CD8-positive, alpha-beta memory T cell (primary cell): ENCODE measurements around the gene SOX12. TPM values are rescaled to one million over a fixed set of nuclear protein-coding genes. Genes with fewer than 3 reads are reported as not detected.
A peak's percentile ranks its signal among the peaks of the same experiment; 100 is the strongest.
"Not testable (repeated sequence)": the region's sequence is repeated elsewhere in the genome, so short reads cannot be mapped to it uniquely, and the experiment has no call there.

Experiments
- CTCF ChIA-PET: fragments of 350-600 bp; sonication (Branson Sonifier 250); formaldehyde crosslinking; loops from one replicate; lab custom pipeline; 2021; ENCODE audit warnings: antibody characterized with exemption; lab: Charles Lee
- POLR2A ChIA-PET: fragments of 350-600 bp; sonication (Branson Sonifier 250); formaldehyde crosslinking; loops from one replicate; lab custom pipeline; 2021; ENCODE audit warnings: antibody characterized with exemption; lab: Charles Lee
- DNase-seq, 5 donors: peaks; one replicate each; pipeline versions ENCODE4 v3.0.0 to v3.0.0-alpha.2; 2020 to 2022; ENCODE audit warnings: mixed read lengths in 1 of 5
- H3K27ac ChIP-seq: one replicate; pipeline ENCODE4 v1.7.0; 2013; ENCODE audit warnings: low read depth, mild to moderate bottlenecking, low read length, moderate library complexity
- H3K27me3 ChIP-seq: 2 replicates; pipeline ENCODE4 v1.7.0; 2013; ENCODE audit warnings: low read length, mild to moderate bottlenecking; ENCODE audit not compliant: insufficient read depth, poor library complexity, severe bottlenecking
- H3K36me3 ChIP-seq: 2 replicates; pipeline ENCODE4 v1.7.0; 2013; ENCODE audit warnings: mild to moderate bottlenecking, low read length, moderate library complexity; ENCODE audit not compliant: insufficient read depth
- H3K4me1 ChIP-seq: 2 replicates; pipeline ENCODE4 v1.7.0; 2013; ENCODE audit warnings: mild to moderate bottlenecking, low read length, moderate library complexity; ENCODE audit not compliant: insufficient read depth
- H3K4me3 ChIP-seq: 2 replicates; pipeline ENCODE4 v1.7.0; 2013; ENCODE audit warnings: mild to moderate bottlenecking, low read length
- H3K9me3 ChIP-seq: 2 replicates; pipeline ENCODE4 v1.7.0; 2013; ENCODE audit warnings: mild to moderate bottlenecking, low read length
- H3K27ac Mint-ChIP-seq, 8 donors: one replicate each; pipeline ENCODE4 v1.8.0; 2020 to 2021; ENCODE audit warnings: mixed read lengths in 8 of 8, mild to moderate bottlenecking in 6 of 8, inconsistent platforms in 3 of 8, moderate library complexity in 3 of 8
- H3K27me3 Mint-ChIP-seq, 2 donors: one replicate each; pipeline ENCODE4 v1.8.0; 2020 to 2021; ENCODE audit warnings: mixed read lengths in 2 of 2, mild to moderate bottlenecking in 1 of 2, moderate library complexity in 1 of 2
- H3K36me3 Mint-ChIP-seq, 3 donors: one replicate each; pipeline ENCODE4 v1.8.0; 2020 to 2021; ENCODE audit warnings: mixed read lengths in 3 of 3, inconsistent platforms in 1 of 3, mild to moderate bottlenecking in 1 of 3
- H3K4me1 Mint-ChIP-seq, 3 donors: one replicate each; pipeline ENCODE4 v1.8.0; 2020 to 2021; ENCODE audit warnings: mixed read lengths in 3 of 3, inconsistent platforms in 1 of 3, mild to moderate bottlenecking in 1 of 3
- H3K4me3 Mint-ChIP-seq, 7 donors: one replicate each; pipeline ENCODE4 v1.8.0; 2020 to 2021; ENCODE audit warnings: mixed read lengths in 7 of 7, mild to moderate bottlenecking in 6 of 7, moderate library complexity in 4 of 7, inconsistent platforms in 2 of 7
- H3K9me3 Mint-ChIP-seq, 5 donors: one replicate each; pipeline ENCODE4 v1.8.0; 2020 to 2022; ENCODE audit warnings: mixed read lengths in 5 of 5, mild to moderate bottlenecking in 3 of 5, moderate library complexity in 2 of 5, inconsistent platforms in 1 of 5
- polyA plus RNA-seq: library from polyadenylated mRNA; unstranded; fragments of 300-500 nt; fragmentation: Illumina TruSeq; gene quantifications from one replicate; pipeline ENCODE4 v1.2.3, GENCODE V29; 2021
- total RNA-seq, 2 experiments: library from RNA; stranded (reverse); gene quantifications; one replicate each; pipeline ENCODE4 v1.2.3, GENCODE V29; 2021

The SOX12 gene
- total and polyA plus RNA-seq, 3 experiments from 2014 or later: 0.64 to 5.1 (median 4.7) TPM

GRCh38 chr20:370977-371754, 45.8 kb downstream of the SOX12 start:
- POLR2A ChIA-PET: no interaction called here
- peaks cover 0 to 2% (median 0%) of the 10 kb centered on the region in 3 donors for H3K36me3 Mint-ChIP-seq

GRCh38 chr20:371755-372542, 46.6 kb downstream of the SOX12 start:
- Mint-ChIP-seq H3K27ac (no peak overlapping the region), H3K27me3 (peaks cover 3% of the 10 kb centered on the region in 2 donors), H3K36me3 (peaks cover 0 to 2% (median 0%) of the 10 kb centered on the region in 3 donors), H3K4me1 (peaks cover 0 to 2% (median 0%) of the 10 kb centered on the region in 3 donors), H3K4me3 (no peak overlapping the region), H3K9me3 (no peaks in the 10 kb centered on the region)
- CTCF ChIA-PET: interaction anchor here (1.1 to 2.8 kb wide), 2 partner anchors 17 to 42 kb away, joined by 3 to 6 read pairs; no protein-coding TSS in a partner anchor
- Histone ChIP-seq H3K9me3 (no peaks in the 10 kb centered on the region), H3K27ac (peak overlapping the region; percentile 76), H3K27me3 (no peaks in the 10 kb centered on the region), H3K36me3 (no peaks in the 10 kb centered on the region), H3K4me1 (peaks cover 21% of the 10 kb centered on the region), H3K4me3 (no peak overlapping the region)
- peak in 1 of 5 donors; percentile 18 for DNase-seq
- POLR2A ChIA-PET: interaction anchor here (0.6 kb wide), 1 partner anchor 176 kb away, joined by 10 read pairs; no protein-coding TSS in a partner anchor

More at GRCh38 chr20:370977-371754, 45.8 kb downstream of the SOX12 start:
- Histone ChIP-seq H3K36me3 (no peaks in the 10 kb centered on the region), H3K4me1 (peaks cover 25% of the 10 kb centered on the region), H3K27me3 (no peaks in the 10 kb centered on the region), H3K27ac (peak overlapping the region; percentile 76), H3K4me3 (no peak overlapping the region), H3K9me3 (no peaks in the 10 kb centered on the region)
- peaks cover 3% of the 10 kb centered on the region in 2 donors for H3K27me3 Mint-ChIP-seq
- DNase-seq: peak in 1 of 5 donors; percentile 37
- H3K27ac Mint-ChIP-seq: peak overlapping the region in 1 of 8 donors; percentile 14
- CTCF ChIA-PET: interaction anchor here (1.1 to 2.8 kb wide), 2 partner anchors 16 to 41 kb away, joined by 3 to 6 read pairs; no protein-coding TSS in a partner anchor
- no peaks in the 10 kb centered on the region for H3K9me3 Mint-ChIP-seq
- peaks cover 0 to 2% (median 0%) of the 10 kb centered on the region in 3 donors for H3K4me1 Mint-ChIP-seq
- H3K4me3 Mint-ChIP-seq: no peak overlapping the region

- not testable (repeated sequence) for H3K27me3 Mint-ChIP-seq, H3K4me3 Mint-ChIP-seq, H3K36me3 Mint-ChIP-seq, H3K4me3 ChIP-seq, H3K36me3 ChIP-seq, H3K27me3 ChIP-seq, H3K4me1 Mint-ChIP-seq, H3K27ac Mint-ChIP-seq, H3K9me3 Mint-ChIP-seq, H3K9me3 ChIP-seq
- peak in 1 of 5 donors; percentile 5 for DNase-seq
- ChIA-PET POLR2A (interaction anchor here (0.6 kb wide), 1 partner anchor 176 kb away, joined by 10 read pairs; no protein-coding TSS in a partner anchor), CTCF (interaction anchor here (2.8 kb wide), 1 partner anchor 18 kb away, joined by 6 read pairs; no protein-coding TSS in a partner anchor)
- Histone ChIP-seq H3K4me1 (peaks cover 21% of the 10 kb centered on the region), H3K27ac (peak overlapping the region; percentile 46)
Observed at GRCh38 chr20:372543-373082, 47.3 kb downstream of the SOX12 start.

- Mint-ChIP-seq H3K4me1 (peaks cover 0 to 2% (median 0%) of the 10 kb centered on the region in 3 donors), H3K27ac (peak overlapping the region in 1 of 8 donors; percentile 24), H3K9me3 (no peaks in the 10 kb centered on the region), H3K4me3 (no peak overlapping the region), H3K36me3 (peaks cover 0 to 2% (median 0%) of the 10 kb centered on the region in 3 donors), H3K27me3 (peaks cover 1 to 3% of the 10 kb centered on the region in 2 donors)
- no peaks in the 10 kb centered on the region for H3K27me3 ChIP-seq
- peaks cover 21% of the 10 kb centered on the region for H3K4me1 ChIP-seq
- ChIA-PET CTCF (interaction anchor here (2.8 kb wide), 1 partner anchor 18 kb away, joined by 6 read pairs; no protein-coding TSS in a partner anchor), POLR2A (no interaction called here)
- H3K36me3 ChIP-seq: no peaks in the 10 kb centered on the region
- no peaks in the 10 kb centered on the region for H3K9me3 ChIP-seq
- DNase-seq: peak in 1 of 5 donors; percentile 32
- H3K4me3 ChIP-seq: no peak overlapping the region
- H3K27ac ChIP-seq: peak overlapping the region; percentile 46
Observed at GRCh38 chr20:373171-373890, 48.0 kb downstream of the SOX12 start.

GRCh38 chr20:375265-375889, 50.0 kb downstream of the SOX12 start:
- peak in 1 of 5 donors; percentile 3 for DNase-seq
- Mint-ChIP-seq H3K4me3 (no peak overlapping the region), H3K27ac (peak overlapping the region in 1 of 8 donors; percentile 86), H3K9me3 (no peaks in the 10 kb centered on the region), H3K4me1 (peaks cover 0 to 2% (median 0%) of the 10 kb centered on the region in 3 donors), H3K36me3 (peaks cover 0 to under 1% (median 0%) of the 10 kb centered on the region in 3 donors), H3K27me3 (no peaks in the 10 kb centered on the region)
- Histone ChIP-seq H3K36me3 (no peaks in the 10 kb centered on the region), H3K4me3 (no peak overlapping the region), H3K4me1 (peaks cover 21% of the 10 kb centered on the region), H3K9me3 (no peaks in the 10 kb centered on the region), H3K27ac (peak overlapping the region; percentile 54), H3K27me3 (no peaks in the 10 kb centered on the region)
- ChIA-PET POLR2A (no interaction called here), CTCF (no interaction called here)

- Mint-ChIP-seq H3K9me3 (no peaks in the 10 kb centered on the region), H3K4me3 (peak overlapping the region in 1 of 7 donors; percentile 82), H3K27me3 (no peaks in the 10 kb centered on the region), H3K27ac (no peak overlapping the region), H3K36me3 (no peaks in the 10 kb centered on the region), H3K4me1 (peaks cover 0 to 2% (median 0%) of the 10 kb centered on the region in 3 donors)
- ChIA-PET CTCF (no interaction called here), POLR2A (no interaction called here)
- peak overlapping the region; percentile 54 for H3K27ac ChIP-seq
- no peaks in the 10 kb centered on the region for H3K9me3 ChIP-seq
- DNase-seq: no peak
- no peaks in the 10 kb centered on the region for H3K27me3 ChIP-seq
- H3K36me3 ChIP-seq: no peaks in the 10 kb centered on the region
- H3K4me1 ChIP-seq: peaks cover 16% of the 10 kb centered on the region
- no peak overlapping the region for H3K4me3 ChIP-seq
Observed at GRCh38 chr20:376089-376488, 50.7 kb downstream of the SOX12 start.

GRCh38 chr20:376750-377149, 51.4 kb downstream of the SOX12 start:
- POLR2A ChIA-PET: no interaction called here
- peak overlapping the region in 1 of 8 donors; percentile 67 for H3K27ac Mint-ChIP-seq
- no peaks in the 10 kb centered on the region for H3K9me3 Mint-ChIP-seq
- DNase-seq: peak in 1 of 5 donors; percentile 9
- no peaks in the 10 kb centered on the region for H3K36me3 Mint-ChIP-seq
- Histone ChIP-seq H3K4me1 (peaks cover 15% of the 10 kb centered on the region), H3K9me3 (no peaks in the 10 kb centered on the region), H3K36me3 (no peaks in the 10 kb centered on the region), H3K4me3 (no peak overlapping the region), H3K27me3 (no peaks in the 10 kb centered on the region), H3K27ac (no peak overlapping the region)
- H3K4me3 Mint-ChIP-seq: peak overlapping the region in 1 of 7 donors; percentile 82
- H3K4me1 Mint-ChIP-seq: peaks cover 0 to 2% (median 0%) of the 10 kb centered on the region in 3 donors
- CTCF ChIA-PET: no interaction called here
- no peaks in the 10 kb centered on the region for H3K27me3 Mint-ChIP-seq
